ENCODE results near the gene HOXA5. TPM values are rescaled to one million over a fixed set of nuclear protein-coding genes. Genes with fewer than 3 reads are reported as not detected.
A peak's percentile ranks its signal among the peaks of the same experiment; 100 is the strongest.

Gene HOXA5
- total RNA-seq, 1 donor from 2014 or later, result 3.2 TPM

DNA sequence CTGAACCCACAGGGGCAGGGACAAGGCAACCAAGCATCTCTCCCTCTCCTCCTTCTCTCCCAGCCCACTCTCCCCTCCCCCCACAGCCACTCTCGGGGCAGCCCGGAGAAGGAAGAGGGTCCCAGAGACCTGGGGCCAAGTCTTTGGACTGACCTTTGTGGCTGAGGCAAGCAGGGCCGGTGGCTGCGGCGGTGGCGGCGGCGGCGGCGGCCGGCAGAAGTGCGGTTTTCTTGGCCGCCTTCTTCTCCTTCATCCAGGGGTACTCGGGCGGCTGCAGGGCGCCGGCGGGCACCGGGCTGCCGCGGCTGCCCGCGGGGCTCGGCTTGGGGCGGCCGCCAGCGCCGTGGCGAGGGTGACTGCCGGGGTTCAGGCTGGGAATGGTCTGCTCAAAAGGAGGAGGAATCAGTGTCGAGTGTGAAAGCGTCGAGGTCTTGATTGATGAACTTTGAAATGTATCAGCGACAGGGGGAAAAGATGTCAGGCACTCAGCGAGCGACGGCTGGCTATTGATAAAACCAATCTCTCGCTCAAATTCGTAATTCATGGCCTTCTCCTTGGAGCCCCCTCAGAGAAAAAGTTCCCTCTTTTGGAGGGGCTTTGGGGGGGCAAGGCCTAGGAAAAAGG is 41.4 kb downstream of the HOXA5 start:
- peaks cover 85% of the 10 kb centered on the region for H3K4me1 Mint-ChIP-seq

GRCh38 chr7:27101171-27101956 is 42.1 kb downstream of the HOXA5 start:
- Mint-ChIP-seq H3K36me3 (ENCODE audit: low read depth) (peaks cover 34% of the 10 kb centered on the region), H3K4me1 (peaks cover 82% of the 10 kb centered on the region), H3K27ac (ENCODE audit: unreplicated experiment) (peak overlapping the region; percentile 99), H3K27me3 (ENCODE audit: low read depth) (peaks cover 97% of the 10 kb centered on the region), H3K9me3 (no peaks in the 10 kb centered on the region), H3K4me3 (peak overlapping the region; percentile 99)
- no peak for DNase-seq (ENCODE audit: low read depth, low spot score)
- no peak for TF ChIP-seq CTCF (conservative IDR thresholded peaks at IDR 0.05)

More for the DNA sequence above, 41.4 kb downstream of the HOXA5 start:
- Mint-ChIP-seq H3K9me3 (no peaks in the 10 kb centered on the region), H3K27me3 (ENCODE audit: low read depth) (peaks cover 98% of the 10 kb centered on the region), H3K4me3 (peak overlapping the region; percentile 99), H3K27ac (ENCODE audit: unreplicated experiment) (peak overlapping the region; percentile 99), H3K36me3 (ENCODE audit: low read depth) (peaks cover 33% of the 10 kb centered on the region)
- TF ChIP-seq CTCF (conservative IDR thresholded peaks at IDR 0.05), result no peak
- no peak for DNase-seq (ENCODE audit: low read depth, low spot score)

DNA sequence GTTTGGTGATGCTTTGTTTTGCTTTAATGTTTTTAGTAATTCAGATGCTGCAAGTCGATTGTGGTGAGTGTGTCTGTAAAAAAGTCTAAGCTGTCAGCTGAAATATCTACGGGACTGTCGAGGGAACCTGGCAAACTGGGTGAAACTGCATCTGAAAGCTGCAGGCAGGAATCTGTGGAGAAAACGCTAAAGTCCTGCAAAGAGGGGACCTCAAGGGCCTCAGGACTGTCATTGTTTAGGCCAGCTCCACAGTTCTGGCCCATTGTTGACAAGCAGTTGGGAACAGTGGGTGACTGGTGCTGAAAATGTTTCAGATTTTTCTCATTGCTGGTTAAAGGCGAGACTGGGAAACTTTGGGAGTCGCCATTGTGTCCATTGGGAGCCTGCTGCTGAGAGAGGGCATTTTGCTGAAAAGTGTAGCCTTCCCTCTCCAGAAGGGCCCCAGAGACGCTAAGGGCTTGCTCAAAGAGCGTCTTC is 42.7 kb downstream of the HOXA5 start:
- TF ChIP-seq CTCF (conservative IDR thresholded peaks at IDR 0.05), result no peak
- H3K36me3 Mint-ChIP-seq (ENCODE audit: low read depth), result peaks cover 34% of the 10 kb centered on the region
- H3K9me3 Mint-ChIP-seq, result no peaks in the 10 kb centered on the region
- peaks cover 78% of the 10 kb centered on the region for H3K4me1 Mint-ChIP-seq
- H3K4me3 Mint-ChIP-seq, result peak overlapping the region; percentile 99
- H3K27me3 Mint-ChIP-seq (ENCODE audit: low read depth), result peaks cover 94% of the 10 kb centered on the region
- H3K27ac Mint-ChIP-seq (ENCODE audit: unreplicated experiment), result peak overlapping the region; percentile 99
- DNase-seq (ENCODE audit: low read depth, low spot score), result no peak

DNA sequence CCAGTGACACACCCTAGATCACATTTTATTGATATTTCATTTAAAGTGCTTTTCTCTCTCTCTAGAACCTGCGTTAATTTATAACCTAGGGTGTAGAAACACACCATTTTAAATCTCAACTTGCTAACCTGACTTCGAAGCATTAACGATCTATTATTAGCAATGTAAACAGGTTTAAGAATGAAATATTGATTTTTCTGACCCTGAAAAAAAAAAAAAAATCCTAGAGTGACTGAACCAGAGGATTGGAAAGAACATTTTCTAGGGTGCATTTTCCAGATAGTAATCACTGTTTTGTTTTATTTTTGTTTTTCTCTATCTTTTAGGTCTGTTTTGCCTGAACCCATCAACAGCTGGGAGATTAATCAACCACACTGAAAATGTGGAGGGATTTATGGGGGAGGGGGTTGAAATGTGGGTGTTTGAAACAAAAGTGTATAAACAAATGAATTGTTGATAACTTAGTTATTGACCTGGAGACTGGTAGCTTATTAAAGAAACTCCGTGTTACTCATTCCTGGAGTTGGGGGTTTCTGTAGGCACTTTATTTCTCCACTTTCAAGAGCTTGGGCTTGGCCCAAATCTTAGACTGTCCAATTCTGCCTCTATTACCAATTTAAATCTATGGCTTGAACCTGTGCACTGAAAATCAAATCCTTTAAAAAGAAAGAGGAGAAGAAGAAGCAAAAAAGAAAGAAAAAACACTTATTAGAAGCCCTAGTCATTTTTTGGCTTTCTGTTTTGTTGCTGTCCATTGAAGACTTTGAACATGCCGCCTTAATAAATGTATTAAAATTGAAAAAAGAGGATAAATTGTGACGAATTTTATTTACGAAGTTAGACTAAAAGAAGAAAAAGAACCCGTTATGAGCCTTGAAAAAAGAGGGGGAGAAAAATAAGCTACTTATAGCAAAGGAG is 43.8 kb downstream of the HOXA5 start:
- H3K4me1 Mint-ChIP-seq, result peaks cover 80% of the 10 kb centered on the region
- no peak for DNase-seq (ENCODE audit: low read depth, low spot score)
- H3K27ac Mint-ChIP-seq (ENCODE audit: unreplicated experiment), result peak overlapping the region; percentile 99
- no peak for TF ChIP-seq CTCF (conservative IDR thresholded peaks at IDR 0.05)
- peaks cover 94% of the 10 kb centered on the region for H3K27me3 Mint-ChIP-seq (ENCODE audit: low read depth)
- H3K36me3 Mint-ChIP-seq (ENCODE audit: low read depth), result peaks cover 36% of the 10 kb centered on the region
- H3K4me3 Mint-ChIP-seq, result peak overlapping the region; percentile 99
- no peaks in the 10 kb centered on the region for H3K9me3 Mint-ChIP-seq
